ENCODE data around the gene PAX7.
"Not testable (repeated sequence)": the region's sequence is repeated elsewhere in the genome, so short reads cannot be mapped to it uniquely, and the experiment has no call there.

Gene PAX7

DNA sequence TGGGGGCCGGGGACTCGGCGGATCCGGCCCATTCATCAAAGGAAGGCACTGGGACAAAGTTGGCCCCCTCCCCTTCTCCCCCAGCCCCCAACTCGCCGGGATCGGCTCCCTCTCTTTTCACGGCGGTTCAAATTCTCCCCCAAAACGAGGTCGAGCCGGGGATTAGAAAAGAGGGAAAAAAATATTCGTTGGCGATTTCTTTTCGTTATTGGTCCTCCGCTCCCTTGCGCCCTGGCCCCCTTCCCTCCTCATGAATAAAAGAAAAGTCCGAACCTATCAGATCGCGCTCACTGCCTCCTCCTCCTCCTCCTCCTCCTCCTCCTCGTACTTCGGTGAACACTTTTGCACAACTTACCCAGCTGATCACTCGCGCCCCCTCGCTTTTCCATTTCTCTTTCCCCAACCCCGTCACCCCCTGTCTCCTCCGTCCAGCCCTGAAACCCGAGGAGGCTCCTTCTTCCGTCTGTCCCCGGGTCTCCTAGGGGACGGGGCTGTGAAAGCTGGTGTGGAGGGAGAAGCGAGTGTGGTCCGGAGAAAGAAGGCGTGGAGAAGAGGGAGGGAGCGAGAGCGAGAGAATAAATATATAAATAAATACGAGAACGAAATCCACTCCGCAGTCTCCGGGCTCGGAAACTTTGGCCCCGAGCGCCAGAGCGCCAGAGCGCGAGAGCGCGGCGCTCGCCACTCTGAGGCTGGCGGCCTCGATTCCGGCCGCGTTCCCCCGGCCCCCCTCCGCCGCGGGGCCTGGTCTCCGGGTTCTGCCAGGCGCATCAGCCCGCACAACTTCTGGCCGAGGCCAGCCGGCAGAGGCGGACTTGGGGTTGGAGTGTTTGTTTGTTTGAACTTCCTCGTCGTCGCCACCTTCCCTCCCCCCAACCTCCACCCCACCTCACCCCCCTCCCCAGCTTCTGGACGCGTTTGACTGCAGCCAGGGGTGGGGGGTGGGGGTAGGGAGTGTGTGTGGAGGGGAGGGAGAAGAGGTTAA, at the start of gene PAX7:
Gene PAX7, plus strand, starts transcription at position 336 of the 985 bp plus-strand sequence. CDS start 758 bp downstream, outside the sequence.
- peaks cover 43% of the 10 kb centered on the region for H3K4me1 Mint-ChIP-seq
- H3K4me3 Mint-ChIP-seq: peak within 1 kb of the TSS; percentile 21 to 23
- peaks cover 100% of the 10 kb centered on the region for H3K27me3 Mint-ChIP-seq
- H3K27ac Mint-ChIP-seq: peak within 1 kb of the TSS in 1 of 2 donors; percentile 55
- ATAC-seq: no peak
- no peak for DNase-seq
- H3K9me3 Mint-ChIP-seq: no peaks in the 10 kb centered on the region

DNA sequence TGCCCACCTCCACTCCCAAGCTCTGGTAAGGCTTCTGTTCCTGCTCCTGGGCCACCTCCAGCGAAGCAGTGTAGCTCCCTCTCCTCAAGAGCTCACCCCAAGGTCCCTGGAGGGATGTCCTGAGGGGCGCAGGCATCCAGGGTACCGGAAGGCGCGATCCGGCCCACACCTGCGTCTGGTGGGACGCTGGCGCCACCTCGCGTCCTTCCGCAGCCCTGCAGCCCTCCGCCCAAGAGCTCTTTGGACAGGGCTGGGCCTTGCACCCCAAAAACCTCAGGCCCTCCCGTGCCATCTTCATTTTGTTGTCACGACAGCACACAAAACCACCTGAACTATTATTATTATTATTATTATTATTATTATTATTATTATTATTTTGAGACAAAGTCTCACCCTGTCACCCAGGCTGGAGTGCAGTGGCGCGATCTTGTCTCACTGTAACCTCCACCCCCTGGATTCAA, 49.2 kb upstream of the PAX7 start:
- DNase-seq (peak; percentile 47 to 55), ATAC-seq (peak; percentile 62)
- H3K27ac Mint-ChIP-seq: no peak overlapping the region
- no peaks in the 10 kb centered on the region for H3K9me3 Mint-ChIP-seq
- no peak overlapping the region for H3K4me3 Mint-ChIP-seq
- H3K4me1 Mint-ChIP-seq: no peaks in the 10 kb centered on the region
- H3K27me3 Mint-ChIP-seq: peaks cover 12% of the 10 kb centered on the region

DNA sequence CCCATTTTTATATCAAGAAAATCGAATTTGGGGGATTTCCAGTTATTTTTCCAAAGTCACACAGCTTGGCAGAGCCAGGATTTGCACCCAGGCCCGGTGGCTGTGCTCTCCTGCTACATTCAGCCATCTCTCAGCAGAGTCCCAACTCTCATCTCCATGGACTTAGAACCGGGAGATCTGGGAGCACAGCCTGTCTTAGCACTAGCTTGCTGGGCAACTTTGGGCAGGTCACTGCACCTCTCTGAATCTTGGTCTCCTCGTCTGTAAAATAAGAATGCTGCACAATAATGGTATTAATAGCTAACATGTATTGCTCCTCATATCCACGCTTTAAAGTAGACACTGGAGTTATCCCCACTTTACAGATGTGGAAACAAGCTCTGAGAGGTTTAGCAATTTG, 47.8 kb upstream of the PAX7 start:
- H3K4me3 Mint-ChIP-seq: no peak overlapping the region
- H3K9me3 Mint-ChIP-seq: no peaks in the 10 kb centered on the region
- no peak for DNase-seq
- no peak for ATAC-seq
- no peaks in the 10 kb centered on the region for H3K4me1 Mint-ChIP-seq
- H3K27me3 Mint-ChIP-seq: peaks cover 13% of the 10 kb centered on the region
- no peak overlapping the region for H3K27ac Mint-ChIP-seq

DNA sequence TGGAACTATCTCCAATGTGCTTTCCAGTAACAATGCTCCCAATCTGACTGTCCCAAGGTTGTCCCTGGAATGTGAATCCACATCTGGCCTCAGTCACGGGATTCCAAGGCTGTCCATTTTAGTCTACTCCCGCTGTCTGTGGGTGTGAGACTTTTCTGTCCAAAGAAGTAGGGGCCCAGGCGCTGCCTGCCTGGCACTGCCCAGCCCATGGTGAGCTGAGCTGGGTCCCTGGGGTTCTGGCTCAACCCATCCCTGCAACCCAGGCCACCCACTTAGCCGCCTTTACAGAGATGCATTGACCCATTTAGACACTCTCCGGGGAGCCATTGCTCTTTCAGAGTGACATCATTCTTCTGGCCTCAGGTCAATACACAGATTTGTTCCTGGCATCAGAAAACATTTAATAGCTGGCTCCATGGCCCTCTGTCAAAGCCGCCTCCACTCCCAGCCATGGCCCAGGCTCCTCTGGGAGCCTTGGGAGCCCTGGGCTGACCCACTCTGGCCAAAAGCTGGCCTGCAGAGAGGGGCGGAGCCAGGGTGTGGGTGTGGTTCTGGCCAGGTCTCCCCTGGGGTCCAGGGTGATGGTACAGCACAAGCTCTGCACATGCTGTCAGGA, 47.2 kb upstream of the PAX7 start:
- DNase-seq: no peak
- no peaks in the 10 kb centered on the region for H3K4me1 Mint-ChIP-seq
- no peak overlapping the region for H3K4me3 Mint-ChIP-seq
- peaks cover 18% of the 10 kb centered on the region for H3K27me3 Mint-ChIP-seq
- no peak overlapping the region for H3K27ac Mint-ChIP-seq
- no peak for ATAC-seq
- H3K9me3 Mint-ChIP-seq: no peaks in the 10 kb centered on the region

- not testable (repeated sequence) for H3K9me3 Mint-ChIP-seq, H3K4me1 Mint-ChIP-seq, H3K27ac Mint-ChIP-seq, ATAC-seq, H3K4me3 Mint-ChIP-seq, DNase-seq
- peaks cover 18% of the 10 kb centered on the region for H3K27me3 Mint-ChIP-seq
Measured at GRCh38 chr1:18586016-18586415, 44.6 kb upstream of the PAX7 start.

- H3K4me1 Mint-ChIP-seq: no peaks in the 10 kb centered on the region
- peaks cover 25% of the 10 kb centered on the region for H3K27me3 Mint-ChIP-seq
- ATAC-seq (no peak), DNase-seq (no peak)
- no peaks in the 10 kb centered on the region for H3K9me3 Mint-ChIP-seq
- no peak overlapping the region for H3K27ac Mint-ChIP-seq
- no peak overlapping the region for H3K4me3 Mint-ChIP-seq
Measured at GRCh38 chr1:18588093-18588492, 42.6 kb upstream of the PAX7 start.

DNA sequence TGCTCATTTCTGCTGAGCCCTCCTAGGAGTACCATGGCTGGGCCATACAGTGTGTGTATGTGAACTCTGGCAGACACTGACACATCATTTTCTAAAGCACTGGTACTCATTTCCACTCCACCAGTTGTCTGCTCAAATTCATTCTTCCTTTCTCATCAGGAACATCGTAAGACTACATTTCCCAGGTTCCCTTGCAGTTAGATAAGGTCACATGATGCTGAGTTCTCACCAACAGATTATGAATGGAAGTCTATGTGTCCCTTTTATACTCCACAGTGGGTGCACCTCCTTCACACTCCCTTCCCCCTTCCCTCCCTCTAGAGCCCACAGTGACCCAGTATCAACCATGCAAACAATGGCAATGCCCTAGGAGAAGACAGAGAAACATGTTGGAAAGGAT, 38.3 kb upstream of the PAX7 start:
- no peak overlapping the region for H3K27ac Mint-ChIP-seq
- DNase-seq (no peak), ATAC-seq (no peak)
- no peaks in the 10 kb centered on the region for H3K9me3 Mint-ChIP-seq
- peaks cover 2% of the 10 kb centered on the region for H3K4me1 Mint-ChIP-seq
- peaks cover 38% of the 10 kb centered on the region for H3K27me3 Mint-ChIP-seq
- H3K4me3 Mint-ChIP-seq: no peak overlapping the region

DNA sequence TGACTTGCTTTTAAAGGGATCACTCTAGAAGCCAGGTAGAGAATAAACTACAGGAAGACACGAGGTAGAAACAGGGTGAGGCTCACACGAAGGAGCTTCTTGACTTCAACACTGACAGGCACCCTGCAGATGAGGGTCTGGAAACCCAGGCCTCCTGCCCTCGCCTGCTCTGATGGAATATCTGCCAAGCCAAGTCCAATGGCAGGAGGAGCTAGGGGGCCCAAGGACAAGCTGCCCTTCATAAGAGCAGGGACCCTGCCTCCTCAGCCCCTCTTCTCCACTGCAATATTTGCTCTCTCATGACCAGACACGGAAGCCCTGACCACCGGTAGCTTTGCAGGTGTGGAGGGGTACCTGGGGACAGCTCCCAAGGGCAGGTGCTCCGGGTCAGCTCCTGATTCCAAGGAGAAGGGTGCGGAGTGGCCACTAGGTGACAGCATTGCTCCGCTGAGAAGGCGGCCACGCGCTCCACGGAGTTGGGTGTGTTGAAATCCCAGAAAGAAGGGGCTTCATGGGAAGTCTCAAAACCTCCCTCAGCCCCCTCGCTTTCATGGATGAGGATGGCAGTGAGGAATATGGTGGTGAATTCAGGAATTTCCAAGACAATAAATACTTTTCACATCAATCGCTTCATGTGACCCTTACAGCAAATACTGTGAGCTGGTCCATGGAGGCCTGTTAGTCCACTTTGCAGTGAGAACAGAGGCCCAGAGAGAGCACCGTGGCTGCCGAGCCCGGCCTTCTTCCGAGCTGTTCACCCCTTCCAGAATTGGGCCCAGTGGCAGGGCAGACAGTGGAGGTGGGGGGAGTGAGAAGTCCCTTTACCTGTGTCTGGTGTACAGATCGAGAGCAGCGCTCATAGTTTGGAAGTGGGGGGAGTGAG, 33.2 kb upstream of the PAX7 start:
- Mint-ChIP-seq H3K4me1 (peaks cover 6% of the 10 kb centered on the region), H3K27me3 (peaks cover 55% of the 10 kb centered on the region), H3K27ac (no peak overlapping the region), H3K4me3 (no peak overlapping the region), H3K9me3 (no peaks in the 10 kb centered on the region)
- peak; percentile 76 for ATAC-seq
- DNase-seq: peak; percentile 46 to 52

- DNase-seq: no peak
- peaks cover 6% of the 10 kb centered on the region for H3K4me1 Mint-ChIP-seq
- peaks cover 42% of the 10 kb centered on the region for H3K27me3 Mint-ChIP-seq
- no peak for ATAC-seq
- peak overlapping the region in 1 of 2 donors; percentile 48 for H3K27ac Mint-ChIP-seq
- H3K4me3 Mint-ChIP-seq: no peak overlapping the region
- no peaks in the 10 kb centered on the region for H3K9me3 Mint-ChIP-seq
Measured at GRCh38 chr1:18599086-18599485, 31.6 kb upstream of the PAX7 start.

DNA sequence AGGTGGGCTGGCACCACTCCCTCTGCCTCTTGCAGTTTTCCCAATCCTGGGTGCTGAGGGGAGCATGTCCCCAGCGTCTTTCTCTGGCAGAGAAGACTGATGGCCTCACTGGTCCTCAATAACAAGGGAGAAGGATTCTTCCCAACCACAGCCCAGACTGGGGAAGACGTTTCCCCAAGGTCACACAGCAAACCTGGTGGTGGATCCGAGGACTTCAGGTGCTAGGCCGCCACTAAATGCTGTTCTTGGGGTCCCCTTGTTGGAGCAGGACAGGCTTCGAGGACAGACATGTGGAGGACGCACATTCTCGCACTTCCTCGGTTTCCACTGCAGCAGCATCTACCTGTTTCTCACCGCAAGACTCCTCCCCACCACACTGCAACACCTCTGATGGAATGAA, 30.9 kb upstream of the PAX7 start:
- Mint-ChIP-seq H3K9me3 (no peaks in the 10 kb centered on the region), H3K4me3 (no peak overlapping the region), H3K27ac (no peak overlapping the region), H3K4me1 (peaks cover 6% of the 10 kb centered on the region), H3K27me3 (peaks cover 36% of the 10 kb centered on the region)
- no peak for ATAC-seq
- DNase-seq: no peak

- Mint-ChIP-seq H3K4me3 (no peak overlapping the region), H3K27me3 (peaks cover 20% of the 10 kb centered on the region), H3K27ac (no peak overlapping the region), H3K4me1 (peaks cover under 1% of the 10 kb centered on the region), H3K9me3 (no peaks in the 10 kb centered on the region)
- ATAC-seq (peak; percentile 57), DNase-seq (peak in 1 of 2 donors; percentile 9)
Measured at GRCh38 chr1:18602533-18603211, 28.0 kb upstream of the PAX7 start.

GRCh38 chr1:18603212-18603852, 27.3 kb upstream of the PAX7 start:
- DNase-seq (no peak), ATAC-seq (peak; percentile 17)
- no peaks in the 10 kb centered on the region for H3K9me3 Mint-ChIP-seq
- H3K4me1 Mint-ChIP-seq: no peaks in the 10 kb centered on the region
- peaks cover 16% of the 10 kb centered on the region for H3K27me3 Mint-ChIP-seq
- no peak overlapping the region for H3K4me3 Mint-ChIP-seq
- H3K27ac Mint-ChIP-seq: no peak overlapping the region

- Mint-ChIP-seq H3K27me3 (peaks cover 5% of the 10 kb centered on the region), H3K9me3 (no peaks in the 10 kb centered on the region)
Measured at GRCh38 chr1:18606443-18607288, 24.0 kb upstream of the PAX7 start.

GRCh38 chr1:18607289-18607760, 23.3 kb upstream of the PAX7 start:
- Mint-ChIP-seq H3K4me3 (no peak overlapping the region), H3K27me3 (peaks cover 10% of the 10 kb centered on the region), H3K4me1 (no peaks in the 10 kb centered on the region), H3K9me3 (no peaks in the 10 kb centered on the region), H3K27ac (no peak overlapping the region)
- DNase-seq: no peak
- ATAC-seq: no peak

More at GRCh38 chr1:18606443-18607288, 24.0 kb upstream of the PAX7 start:
- ATAC-seq (no peak), DNase-seq (no peak)
- no peaks in the 10 kb centered on the region for H3K4me1 Mint-ChIP-seq
- no peak overlapping the region for H3K27ac Mint-ChIP-seq
- no peak overlapping the region for H3K4me3 Mint-ChIP-seq
